Glutamatergic neuron (in vitro differentiated cells): ENCODE measurements around the gene SH3BP4. TPM values are rescaled to one million over a fixed set of nuclear protein-coding genes. Genes with fewer than 3 reads are reported as not detected.

ENCODE experiments used
- DNase-seq: peaks from one replicate; pipeline ENCODE4 v3.0.0; 2022
- H3K27ac Mint-ChIP-seq: one replicate; pipeline ENCODE4 v1.8.0; 2020; ENCODE audit warnings: mild to moderate bottlenecking, mixed read lengths, inconsistent platforms; ENCODE audit not compliant: unreplicated experiment
- H3K27me3 Mint-ChIP-seq: one replicate; pipeline ENCODE4 v1.8.0; 2020; ENCODE audit warnings: mild to moderate bottlenecking, moderate library complexity, mixed read lengths, inconsistent platforms; ENCODE audit not compliant: unreplicated experiment
- H3K36me3 Mint-ChIP-seq: one replicate; pipeline ENCODE4 v1.8.0; 2020; ENCODE audit warnings: mild to moderate bottlenecking, mixed read lengths, inconsistent platforms; ENCODE audit not compliant: unreplicated experiment
- H3K4me1 Mint-ChIP-seq: one replicate; pipeline ENCODE4 v1.8.0; 2020; ENCODE audit warnings: mild to moderate bottlenecking, low read depth, mixed read lengths, inconsistent platforms; ENCODE audit not compliant: unreplicated experiment
- H3K4me3 Mint-ChIP-seq: one replicate; pipeline ENCODE4 v1.8.0; 2020; ENCODE audit warnings: mild to moderate bottlenecking, mixed read lengths, inconsistent platforms; ENCODE audit not compliant: unreplicated experiment
- H3K9me3 Mint-ChIP-seq: one replicate; pipeline ENCODE4 v1.8.0; 2020; ENCODE audit warnings: mild to moderate bottlenecking, moderate library complexity, mixed read lengths, inconsistent platforms; ENCODE audit not compliant: unreplicated experiment
- CTCF ChIP-seq: fragments of 200-600 bp; sonication (generic); IDR thresholded peaks from one replicate; pipeline ENCODE4 v1.5.0; 2021; ENCODE audit not compliant: partially characterized antibody, unreplicated experiment
- total RNA-seq: library from RNA; stranded (reverse); fragmentation: NEBNext Ultra II Directional; extraction: Animal tissue kit (Norgen Biotek cat#: 25700); gene quantifications from one replicate; pipeline ENCODE4 v1.2.1, GENCODE V29; 2021; ENCODE audit not compliant: unreplicated experiment

Gene SH3BP4
- total RNA-seq, 1 donor from 2014 or later = 59.3 TPM

GRCh38 chr2:235078914-235079472, 127.2 kb downstream of the SH3BP4 start:
- Mint-ChIP-seq H3K36me3 (no peaks in the 10 kb centered on the region), H3K27ac (no peak overlapping the region), H3K9me3 (no peaks in the 10 kb centered on the region), H3K27me3 (peaks cover 2% of the 10 kb centered on the region), H3K4me1 (peaks cover 3% of the 10 kb centered on the region), H3K4me3 (no peak overlapping the region)
- no peak for DNase-seq
- TF ChIP-seq CTCF = no peak

- no peak for TF ChIP-seq CTCF
- no peak overlapping the region for H3K4me3 Mint-ChIP-seq
- H3K36me3 Mint-ChIP-seq = no peaks in the 10 kb centered on the region
- H3K27me3 Mint-ChIP-seq = peaks cover 2% of the 10 kb centered on the region
- H3K4me1 Mint-ChIP-seq = no peaks in the 10 kb centered on the region
- H3K9me3 Mint-ChIP-seq = no peaks in the 10 kb centered on the region
- H3K27ac Mint-ChIP-seq = no peak overlapping the region
- DNase-seq = no peak
Observed at GRCh38 chr2:235080101-235080500, 128.3 kb downstream of the SH3BP4 start.

- no peak overlapping the region for H3K4me3 Mint-ChIP-seq
- no peaks in the 10 kb centered on the region for H3K9me3 Mint-ChIP-seq
- peaks cover 6% of the 10 kb centered on the region for H3K27me3 Mint-ChIP-seq
- TF ChIP-seq CTCF = no peak
- no peaks in the 10 kb centered on the region for H3K36me3 Mint-ChIP-seq
- peaks cover 3% of the 10 kb centered on the region for H3K4me1 Mint-ChIP-seq
- no peak overlapping the region for H3K27ac Mint-ChIP-seq
- no peak for DNase-seq
Observed at GRCh38 chr2:235082578-235083338, 130.9 kb downstream of the SH3BP4 start.

GRCh38 chr2:235083822-235084221, 132.0 kb downstream of the SH3BP4 start:
- Mint-ChIP-seq H3K4me3 (no peak overlapping the region), H3K9me3 (peaks cover 1% of the 10 kb centered on the region), H3K27me3 (peaks cover 6% of the 10 kb centered on the region), H3K4me1 (peaks cover 7% of the 10 kb centered on the region), H3K36me3 (no peaks in the 10 kb centered on the region), H3K27ac (no peak overlapping the region)
- DNase-seq = no peak
- no peak for TF ChIP-seq CTCF

- H3K27me3 Mint-ChIP-seq = peaks cover 6% of the 10 kb centered on the region
- H3K27ac Mint-ChIP-seq = no peak overlapping the region
- no peaks in the 10 kb centered on the region for H3K36me3 Mint-ChIP-seq
- no peak overlapping the region for H3K4me3 Mint-ChIP-seq
- peaks cover 1% of the 10 kb centered on the region for H3K9me3 Mint-ChIP-seq
- no peak for TF ChIP-seq CTCF
- no peak for DNase-seq
- H3K4me1 Mint-ChIP-seq = peaks cover 7% of the 10 kb centered on the region
Observed at GRCh38 chr2:235084424-235084823, 132.6 kb downstream of the SH3BP4 start.
